ENCODE measurements around the gene FBXO21. TPM values are rescaled to one million over a fixed set of nuclear protein-coding genes. Genes with fewer than 3 reads are reported as not detected.

Gene FBXO21
- total RNA-seq, 1 donor from 2014 or later: 35.4 TPM

GRCh38 chr12:117130801-117131200, 59.5 kb downstream of the FBXO21 start:
- Histone ChIP-seq H3K4me3 (no peak overlapping the region), H3K36me3 (no peaks in the 10 kb centered on the region), H3K4me1 (no peaks in the 10 kb centered on the region), H3K27ac (no peak overlapping the region), H3K9me3 (no peaks in the 10 kb centered on the region), H3K27me3 (ENCODE audit: low read depth) (no peaks in the 10 kb centered on the region)
- intact Hi-C loops (cut with DNase I): no loop called here
- peak in 1 of 2 donors; percentile 5 for ATAC-seq
- DNase-seq: no peak
- TF ChIP-seq CTCF (IDR thresholded peaks at IDR 0.05): no peak

DNA sequence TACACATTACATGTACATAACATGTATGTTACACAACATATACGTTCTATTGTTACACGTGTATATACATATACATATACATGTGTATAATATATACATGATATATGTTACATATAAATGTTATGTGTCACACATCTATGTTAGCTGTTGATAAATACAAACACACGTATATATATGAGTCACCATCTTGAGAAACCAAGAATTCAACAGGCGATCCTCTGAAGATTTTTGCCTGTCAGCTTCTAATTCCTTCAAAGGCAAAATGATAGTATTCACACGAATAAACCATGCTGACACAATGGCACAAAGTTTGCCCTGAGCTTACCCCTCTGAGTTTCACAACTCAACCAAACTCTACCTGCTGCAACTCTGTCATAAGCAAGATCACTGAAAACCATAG, 60.9 kb downstream of the FBXO21 start:
- Histone ChIP-seq H3K36me3 (no peaks in the 10 kb centered on the region), H3K27me3 (ENCODE audit: low read depth) (no peaks in the 10 kb centered on the region), H3K4me1 (no peaks in the 10 kb centered on the region), H3K27ac (no peak overlapping the region), H3K9me3 (no peaks in the 10 kb centered on the region), H3K4me3 (no peak overlapping the region)
- intact Hi-C loops (cut with DNase I): no loop called here
- DNase-seq (no peak), ATAC-seq (no peak)
- TF ChIP-seq CTCF (IDR thresholded peaks at IDR 0.05): no peak

- no peak for TF ChIP-seq CTCF (IDR thresholded peaks at IDR 0.05)
- H3K4me1 ChIP-seq: no peaks in the 10 kb centered on the region
- DNase-seq: no peak
- ATAC-seq: no peak
- intact Hi-C loops (cut with DNase I): no loop called here
- H3K27ac ChIP-seq: no peak overlapping the region
- H3K4me3 ChIP-seq: no peak overlapping the region
- H3K36me3 ChIP-seq: no peaks in the 10 kb centered on the region
- no peaks in the 10 kb centered on the region for H3K9me3 ChIP-seq
- H3K27me3 ChIP-seq (ENCODE audit: low read depth): no peaks in the 10 kb centered on the region
Measured at GRCh38 chr12:117127933-117128823, 62.1 kb downstream of the FBXO21 start.

DNA sequence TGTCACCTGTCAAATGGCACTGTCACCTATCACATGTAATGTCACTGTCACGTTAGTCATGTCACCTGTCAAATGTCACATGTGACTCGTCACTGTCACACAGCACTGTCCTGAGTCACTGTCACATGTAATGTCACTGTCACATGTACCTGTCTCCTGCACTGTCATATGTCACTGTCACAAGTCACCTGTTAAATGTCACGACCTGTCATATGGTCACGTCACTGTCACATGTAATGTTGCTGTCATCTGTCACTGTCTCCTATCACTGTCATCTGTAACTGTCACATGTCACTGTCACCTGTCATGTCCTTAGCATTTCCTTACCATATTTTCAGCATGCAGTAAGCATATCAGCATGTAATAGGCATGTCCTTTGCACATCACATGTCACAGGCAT, 63.9 kb downstream of the FBXO21 start:
- Histone ChIP-seq H3K36me3 (no peaks in the 10 kb centered on the region), H3K27me3 (ENCODE audit: low read depth) (no peaks in the 10 kb centered on the region), H3K4me1 (no peaks in the 10 kb centered on the region), H3K4me3 (no peak overlapping the region), H3K27ac (no peak overlapping the region), H3K9me3 (no peaks in the 10 kb centered on the region)
- intact Hi-C loops (cut with DNase I): no loop called here
- no peak for ATAC-seq
- DNase-seq: no peak
- TF ChIP-seq CTCF (IDR thresholded peaks at IDR 0.05): no peak

DNA sequence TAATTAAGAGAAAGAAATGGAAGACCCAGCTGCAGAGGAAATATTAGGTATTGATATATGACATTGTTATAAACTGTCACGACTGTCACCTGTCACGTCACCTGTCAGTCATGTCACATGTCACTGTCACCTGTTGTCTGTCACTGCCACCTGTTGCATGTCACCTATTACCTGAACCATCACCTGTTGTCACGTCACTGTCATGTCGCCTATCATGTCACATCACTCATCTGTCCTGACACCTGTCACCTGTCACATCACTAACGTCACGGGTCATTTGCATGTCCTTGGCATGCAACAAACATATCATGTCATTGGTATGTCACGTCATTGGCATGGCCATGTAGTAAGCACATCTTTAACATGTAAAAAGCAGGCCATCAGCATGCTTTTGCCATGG, 64.5 kb downstream of the FBXO21 start:
- Histone ChIP-seq H3K27me3 (ENCODE audit: low read depth) (no peaks in the 10 kb centered on the region), H3K9me3 (no peaks in the 10 kb centered on the region), H3K4me1 (no peaks in the 10 kb centered on the region), H3K4me3 (no peak overlapping the region), H3K27ac (no peak overlapping the region), H3K36me3 (no peaks in the 10 kb centered on the region)
- DNase-seq (no peak), ATAC-seq (no peak)
- intact Hi-C loops (cut with DNase I): no loop called here
- no peak for TF ChIP-seq CTCF (IDR thresholded peaks at IDR 0.05)

Data from lower lobe of right lung (tissue), 2 donors.